Brain microvascular endothelial cell (primary cell): Measurements from ENCODE around the gene EPB41L4B.

Experiments used
- DNase-seq: peaks from one replicate; pipeline ENCODE4 v3.0.0-alpha.2; 2020
- H3K27ac ChIP-seq: fragments of 250-450 bp; sonication (Bioruptor Pico); 2 replicates; pipeline ENCODE4 v1.5.1; 2020; ENCODE audit warnings: mild to moderate bottlenecking, moderate library complexity
- H3K27me3 ChIP-seq: fragments of 250-450 bp; sonication (Bioruptor Pico); replicated peaks from 2 replicates; pipeline ENCODE4 v1.5.1; 2020; ENCODE audit warnings: mild to moderate bottlenecking
- H3K36me3 ChIP-seq: fragments of 250-450 bp; sonication (Bioruptor Pico); replicated peaks from 2 replicates; pipeline ENCODE4 v1.5.1; 2020; ENCODE audit warnings: mild to moderate bottlenecking
- H3K4me3 ChIP-seq: 2 replicates; pipeline ENCODE4 v1.5.1; 2011; ENCODE audit warnings: low read depth, mild to moderate bottlenecking, control low read depth, low read length, moderate library complexity
- CTCF ChIP-seq: IDR thresholded peaks from 2 replicates; pipeline ENCODE4 v1.5.1; 2011; ENCODE audit warnings: low read depth, mild to moderate bottlenecking, moderate library complexity, low read length, control low read depth, inconsistent platforms; ENCODE audit errors: missing control alignments
- in situ Hi-C: cut with HindIII; loops from 2 replicates; pipeline ENCODE4 v1.10.0; 2017; ENCODE audit warnings: low sequenced_read_pairs, low pct_ligation_motif_present

Gene EPB41L4B

GRCh38 chr9:109276469-109277440 is 44.1 kb downstream of the EPB41L4B start:
- in situ Hi-C loops: no loop called here
- DNase-seq: no peak
- no peaks in the 10 kb centered on the region for H3K27me3 ChIP-seq
- H3K27ac ChIP-seq: no peak overlapping the region
- TF ChIP-seq CTCF: no peak
- no peak overlapping the region for H3K4me3 ChIP-seq
- H3K36me3 ChIP-seq: no peaks in the 10 kb centered on the region

- Histone ChIP-seq H3K27me3 (no peaks in the 10 kb centered on the region), H3K36me3 (no peaks in the 10 kb centered on the region), H3K27ac (no peak overlapping the region), H3K4me3 (no peak overlapping the region)
- DNase-seq: no peak
- in situ Hi-C loops: no loop called here
- no peak for TF ChIP-seq CTCF
Observed at GRCh38 chr9:109274884-109275730, 45.8 kb downstream of the EPB41L4B start.

- Histone ChIP-seq H3K4me3 (no peak overlapping the region), H3K36me3 (no peaks in the 10 kb centered on the region), H3K27ac (no peak overlapping the region), H3K27me3 (no peaks in the 10 kb centered on the region)
- in situ Hi-C loops: no loop called here
- TF ChIP-seq CTCF: no peak
- DNase-seq: no peak
Observed at GRCh38 chr9:109273869-109274268, 47.0 kb downstream of the EPB41L4B start.

GRCh38 chr9:109272745-109273144 is 48.1 kb downstream of the EPB41L4B start:
- in situ Hi-C loops: no loop called here
- H3K27ac ChIP-seq: no peak overlapping the region
- no peak overlapping the region for H3K4me3 ChIP-seq
- TF ChIP-seq CTCF: no peak
- H3K36me3 ChIP-seq: no peaks in the 10 kb centered on the region
- H3K27me3 ChIP-seq: no peaks in the 10 kb centered on the region
- no peak for DNase-seq

GRCh38 chr9:109272045-109272444 is 48.8 kb downstream of the EPB41L4B start:
- in situ Hi-C loops: no loop called here
- no peak for TF ChIP-seq CTCF

More at GRCh38 chr9:109272045-109272444, 48.8 kb downstream of the EPB41L4B start:
- Histone ChIP-seq H3K36me3 (no peaks in the 10 kb centered on the region), H3K4me3 (no peak overlapping the region), H3K27me3 (no peaks in the 10 kb centered on the region), H3K27ac (no peak overlapping the region)
- DNase-seq: no peak
